Activated naive CD4-positive, alpha-beta T cell treated with anti-CD3 and anti-CD28 coated beads, Interleukin-2, amount 50 U/mL, for 16 hours (primary cell): ENCODE measurements around the gene USP12.

Source experiments
- DNase-seq: peaks from one replicate; pipeline ENCODE4 v3.0.0-alpha.2; 2020

The USP12 gene

DNA sequence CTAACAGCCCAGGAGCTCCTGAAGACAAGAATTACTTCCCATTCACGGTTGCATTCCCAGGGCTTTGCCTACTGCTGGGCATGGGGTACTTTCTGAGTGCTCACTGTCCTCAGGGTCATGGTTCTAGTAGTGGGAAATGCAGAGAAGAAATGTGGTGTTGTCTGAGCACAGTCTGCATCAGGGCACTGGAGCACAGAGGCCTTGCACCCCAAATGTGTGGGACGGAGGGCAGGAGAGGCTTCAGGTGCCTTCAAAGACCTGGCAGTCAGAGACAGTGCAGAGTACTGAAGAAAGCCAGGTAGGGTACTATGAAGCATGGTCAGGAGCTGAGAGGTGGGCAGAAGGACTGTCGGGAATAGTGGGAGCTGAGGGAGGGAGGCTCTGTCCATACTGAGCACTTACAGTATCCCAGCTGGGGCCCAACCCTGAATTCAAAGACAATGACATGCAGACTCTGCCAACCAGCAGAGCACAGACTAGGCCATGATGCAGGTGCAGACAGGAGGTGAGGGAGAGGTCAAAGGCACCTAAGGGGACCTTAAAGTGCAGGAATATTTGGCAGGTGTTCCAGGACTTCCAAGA, 144.4 kb downstream of the USP12 start:
- DNase-seq, result no peak

DNA sequence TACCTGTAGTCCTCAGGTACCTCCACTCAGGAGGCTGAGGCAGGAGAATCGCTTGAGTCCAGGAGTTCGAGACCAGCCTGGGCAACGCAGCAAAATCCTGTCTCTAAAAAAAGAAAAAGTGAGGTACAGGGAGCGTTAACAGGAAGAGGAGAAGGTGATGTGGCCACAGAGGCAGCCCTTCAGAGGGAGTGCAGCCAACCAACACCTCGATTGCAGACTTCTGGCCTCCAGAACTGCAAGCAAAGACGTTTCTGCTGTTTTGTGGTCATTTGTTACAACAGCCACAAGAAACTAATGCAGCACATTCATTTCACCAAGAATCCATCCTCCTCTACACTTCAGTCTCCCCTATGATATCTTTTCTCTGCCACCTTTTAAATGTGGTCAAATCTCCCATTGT, 145.2 kb downstream of the USP12 start:
- DNase-seq, result no peak

DNA sequence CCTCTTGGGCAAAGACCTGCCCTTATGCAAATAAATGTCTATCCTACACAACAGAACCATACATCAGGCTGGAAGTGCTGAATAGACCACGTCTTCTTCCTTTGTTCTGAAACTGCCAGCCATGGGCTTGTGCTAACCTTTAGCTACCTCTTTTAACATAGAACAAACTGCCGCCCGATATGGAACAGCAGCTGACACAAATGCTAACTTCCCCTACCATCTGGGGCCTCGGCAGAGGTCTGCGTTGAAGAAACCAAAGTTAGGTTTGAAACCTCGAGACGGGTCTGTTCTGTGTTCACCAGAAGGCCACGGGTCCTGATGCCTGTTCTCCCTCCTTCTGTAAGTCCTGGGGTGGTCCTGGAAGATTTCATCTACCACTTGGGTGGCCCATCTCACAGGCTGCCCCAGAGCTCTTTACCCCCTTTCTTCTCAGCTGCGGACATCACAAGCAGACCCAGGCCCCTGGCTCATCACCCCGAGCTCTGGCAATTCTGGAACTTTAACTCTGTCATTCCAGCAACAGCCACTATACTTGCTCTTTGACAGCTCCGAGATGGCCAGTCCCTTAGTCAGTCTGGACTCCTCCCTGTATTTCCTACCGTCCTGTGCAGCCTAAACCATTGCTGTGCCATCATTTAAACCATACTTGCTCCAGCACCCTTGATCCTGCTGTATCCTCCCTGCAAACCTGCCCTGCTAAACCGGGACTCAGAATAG, 146.7 kb downstream of the USP12 start:
- no peak for DNase-seq

DNA sequence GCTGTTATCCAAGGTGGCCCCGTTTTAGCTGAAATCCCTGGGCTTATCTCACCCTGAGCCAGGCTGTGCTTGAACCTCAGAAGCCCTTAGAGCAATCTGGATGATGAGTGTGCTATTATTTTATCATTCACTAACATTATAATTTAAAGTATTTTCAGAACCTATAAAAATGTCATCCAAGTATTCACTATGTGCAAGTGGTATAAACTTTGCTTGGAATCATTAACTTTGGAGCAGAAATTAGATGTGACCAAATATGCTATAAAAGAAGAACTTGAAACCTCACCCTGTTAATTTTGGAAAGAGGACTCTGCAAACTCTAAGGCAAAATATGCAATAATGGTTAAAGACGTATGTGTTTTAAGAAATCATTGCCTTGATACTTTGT, 147.5 kb downstream of the USP12 start:
- DNase-seq, result no peak

DNA sequence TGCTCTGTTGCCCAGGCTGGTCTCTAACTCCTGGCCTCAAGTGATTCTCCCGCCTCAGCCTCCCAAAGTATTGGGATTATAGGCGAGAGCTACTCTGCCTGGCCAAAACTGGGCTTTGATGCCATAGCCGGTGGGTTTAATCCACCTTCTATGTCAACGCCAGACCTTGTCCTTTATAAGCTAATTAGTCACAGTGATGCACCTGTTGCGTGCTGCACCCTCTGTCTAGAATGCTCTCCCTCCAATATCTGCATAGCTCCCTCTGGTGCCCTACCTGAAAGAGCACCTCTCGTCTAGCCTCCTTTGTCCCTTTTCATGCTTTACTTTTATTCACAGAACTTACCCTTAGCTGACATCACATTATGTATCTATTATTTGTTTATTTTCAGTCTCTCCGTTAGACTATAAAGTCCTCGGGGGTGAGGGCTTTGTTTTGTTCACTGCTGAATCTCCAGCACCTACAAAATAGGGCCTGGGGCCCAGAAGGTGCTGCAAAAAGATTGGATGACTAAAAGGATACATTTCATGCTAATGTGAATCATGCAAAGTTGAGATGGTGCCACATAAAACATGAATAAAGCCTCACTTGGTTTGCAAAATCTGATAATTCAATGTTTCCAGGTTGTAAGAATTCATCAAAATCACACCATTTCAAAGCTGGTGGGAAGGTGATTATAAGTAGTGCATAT, 148.1 kb downstream of the USP12 start:
- no peak for DNase-seq

DNA sequence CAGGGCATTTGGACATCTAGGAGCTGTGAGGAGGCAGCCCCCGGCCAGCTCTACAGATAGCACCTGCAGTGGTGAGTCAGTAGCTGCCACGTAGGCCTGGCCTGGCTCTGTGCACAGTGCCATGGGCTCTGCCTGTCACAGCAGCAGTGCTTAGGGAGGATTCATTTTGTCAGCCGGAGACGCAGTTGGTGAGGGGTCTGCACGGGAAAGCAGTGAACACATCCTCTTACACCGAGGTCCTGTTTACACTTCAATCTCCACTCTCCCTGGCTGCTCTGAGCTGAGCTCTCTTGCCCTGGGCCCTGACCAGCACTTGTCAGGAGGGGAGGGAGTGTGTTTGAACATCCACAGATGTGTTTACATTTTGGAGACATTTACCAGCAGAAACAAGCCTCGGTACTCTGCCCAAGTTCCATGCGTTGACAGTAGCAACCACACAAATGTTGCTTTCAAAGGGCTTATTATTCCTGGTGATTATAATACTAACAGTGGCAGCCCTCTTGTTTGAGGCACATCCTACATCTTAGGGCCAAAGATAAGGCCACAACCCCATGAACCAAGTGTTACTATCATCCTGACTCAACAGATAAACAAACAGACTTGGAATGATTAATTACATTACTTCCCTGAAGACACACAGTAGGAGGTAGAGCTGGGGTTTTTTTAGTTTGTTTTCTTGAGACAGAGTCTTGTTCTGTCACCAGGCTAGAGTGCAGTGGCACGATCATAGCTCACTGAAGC, 148.9 kb downstream of the USP12 start:
- no peak for DNase-seq

DNA sequence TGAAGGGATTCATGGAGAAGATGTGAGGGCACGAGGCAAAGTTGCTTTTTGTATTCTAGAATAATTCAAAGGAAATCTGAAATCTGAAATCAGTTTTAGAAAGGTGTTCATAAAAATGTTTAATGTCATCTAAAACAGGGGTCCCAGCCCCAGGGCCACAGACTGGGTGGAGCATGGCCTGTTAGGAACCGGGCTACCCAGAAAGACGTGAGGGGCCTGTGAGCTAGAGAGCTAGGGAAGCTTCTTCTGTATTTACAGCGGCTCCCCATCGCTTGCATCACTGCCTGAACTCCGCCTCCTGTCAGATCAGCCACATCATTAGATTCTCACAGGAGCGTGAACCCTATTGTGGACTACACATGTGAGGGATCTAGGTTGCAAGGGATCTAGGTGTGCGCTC, 151.2 kb downstream of the USP12 start:
- no peak for DNase-seq

DNA sequence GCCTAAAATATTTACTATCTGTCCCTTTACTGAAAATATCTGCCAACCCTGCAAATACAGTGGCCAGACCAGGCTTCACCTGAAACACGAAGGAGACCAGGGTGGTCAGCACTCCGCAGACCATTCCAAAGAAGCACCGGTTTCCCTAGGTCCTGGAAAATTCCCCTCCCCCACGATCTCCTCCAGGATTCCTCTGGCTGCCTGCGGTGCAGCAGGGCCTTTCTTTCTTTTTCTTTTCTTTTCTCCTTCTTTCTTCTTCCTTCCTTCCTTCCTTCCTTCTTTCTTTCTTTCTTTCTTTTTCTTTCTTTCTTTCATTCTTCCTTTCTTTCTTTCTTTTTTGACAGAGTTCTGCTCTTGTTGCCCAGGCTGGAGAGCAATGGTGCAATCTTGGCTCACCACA, 152.7 kb downstream of the USP12 start:
- DNase-seq, result no peak

DNA sequence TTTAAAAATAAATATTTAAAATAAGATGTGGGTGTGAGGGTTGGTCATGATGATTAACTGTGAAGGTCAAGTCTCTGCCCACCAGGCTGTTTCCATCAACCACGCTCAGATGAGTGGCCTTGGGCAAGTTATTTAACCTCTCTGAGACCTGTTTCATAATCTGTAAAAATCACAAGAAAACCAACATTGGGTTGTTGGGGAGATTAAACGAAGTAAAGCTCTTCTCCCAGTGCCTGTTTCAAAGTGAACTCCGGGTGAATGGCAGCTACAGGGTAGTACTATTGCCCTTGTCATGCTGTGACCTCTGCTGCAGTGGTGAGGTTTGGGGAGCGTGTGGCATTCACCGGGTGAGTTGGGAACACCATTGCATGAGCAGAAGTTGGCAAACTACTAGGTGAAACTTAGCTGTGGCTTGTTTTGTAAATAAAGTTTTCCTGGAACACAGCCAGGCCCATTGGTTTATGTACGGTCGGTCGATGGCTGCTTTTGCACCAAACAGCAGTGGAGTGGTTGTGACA, 153.2 kb downstream of the USP12 start:
- no peak for DNase-seq

DNA sequence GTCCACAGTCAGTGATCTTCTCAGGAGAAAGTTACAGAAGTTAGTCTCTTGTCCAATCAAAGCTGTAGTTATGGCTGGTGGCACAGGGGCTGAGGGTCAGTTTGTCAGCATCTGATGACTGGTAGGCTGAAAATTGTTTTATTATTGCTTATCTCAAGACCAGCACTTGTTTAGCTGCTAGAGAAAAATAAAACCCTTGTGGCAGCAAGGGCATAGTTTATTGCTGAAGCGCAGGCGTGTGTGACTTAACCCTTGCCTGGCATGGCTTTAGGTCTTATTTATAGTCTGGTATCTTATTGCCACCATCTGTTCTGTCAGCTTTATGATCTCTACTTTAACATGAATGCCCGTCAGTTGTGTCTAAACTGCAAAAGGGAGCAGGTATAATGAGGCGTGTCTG, 154.7 kb downstream of the USP12 start:
- DNase-seq, result no peak
